DND-41 (cell line): ENCODE measurements around the gene ZC3H12C.

Source experiments
- ATAC-seq: fragments of 200-7000 bp; cut with Tn5 transposase; 3 replicates; pipeline ENCODE4 v1.9.1; 2021; ENCODE audit warnings: low read depth; ENCODE audit not compliant: insufficient read depth
- DNase-seq: peaks from one replicate; pipeline ENCODE4 v3.0.0-alpha.2; 2020
- H2AFZ ChIP-seq: 2 replicates; pipeline ENCODE4 v1.6.0; 2012; ENCODE audit warnings: low read depth, low read length
- H3K27ac ChIP-seq: 2 replicates; pipeline ENCODE4 v1.5.1; 2012; ENCODE audit warnings: low read length, inconsistent platforms
- H3K27me3 ChIP-seq: fragments of 200-600 bp; sonication (generic); 2 replicates; pipeline ENCODE4 v1.6.0; 2012; ENCODE audit warnings: low read length, mild to moderate bottlenecking, inconsistent platforms; ENCODE audit not compliant: insufficient read depth, poor library complexity
- H3K36me3 ChIP-seq: 2 replicates; pipeline ENCODE4 v1.5.1; 2012; ENCODE audit warnings: low read length, inconsistent platforms; ENCODE audit not compliant: insufficient read depth
- H3K4me1 ChIP-seq: 2 replicates; pipeline ENCODE4 v1.5.1; 2012; ENCODE audit warnings: mild to moderate bottlenecking, low read length; ENCODE audit not compliant: insufficient read depth
- H3K4me2 ChIP-seq: 2 replicates; pipeline ENCODE4 v1.6.0; 2012; ENCODE audit warnings: mild to moderate bottlenecking, moderate library complexity, low read length, inconsistent platforms; ENCODE audit not compliant: insufficient read depth
- H3K4me3 ChIP-seq, 2 experiments: fragments of 200-600 bp in 1 of 2; shearing (Covaris generic) in 1 of 2; 2 replicates each; pipeline ENCODE4 v1.5.1; 2012 to 2016; ENCODE audit warnings: inconsistent platforms in 2 of 2, low read length in 2 of 2, mild to moderate bottlenecking in 2 of 2, low read depth in 1 of 2, moderate library complexity in 1 of 2
- H3K79me2 ChIP-seq: 2 replicates; pipeline ENCODE4 v1.6.0; 2012; ENCODE audit warnings: low read length, inconsistent platforms; ENCODE audit not compliant: insufficient read depth
- H3K9ac ChIP-seq: 2 replicates; pipeline ENCODE4 v1.6.0; 2012; ENCODE audit warnings: low read depth, mild to moderate bottlenecking, inconsistent platforms, low read length, moderate library complexity
- H3K9me3 ChIP-seq: 2 replicates; pipeline ENCODE4 v1.5.1; 2012; ENCODE audit warnings: low read length, moderate library complexity, mild to moderate bottlenecking, inconsistent platforms; ENCODE audit not compliant: insufficient read depth, severe bottlenecking
- H4K20me1 ChIP-seq: 2 replicates; pipeline ENCODE4 v1.6.0; 2012; ENCODE audit warnings: low read length; ENCODE audit not compliant: insufficient read depth
- EZH2 ChIP-seq: IDR thresholded peaks from 3 replicates; pipeline ENCODE4 v1.6.1; 2012; ENCODE audit warnings: borderline replicate concordance, low read depth, mild to moderate bottlenecking, moderate library complexity, low read length, inconsistent platforms; ENCODE audit not compliant: severe bottlenecking
- TF ChIP-seq, protein P1 (sequence below): IDR thresholded peaks from 2 replicates; pipeline ENCODE4 v1.5.1; 2012; ENCODE audit warnings: borderline replicate concordance, low read length, moderate library complexity, mild to moderate bottlenecking; ENCODE audit not compliant: poor library complexity, severe bottlenecking; ENCODE audit errors: extremely low read depth

Gene ZC3H12C

DNA sequence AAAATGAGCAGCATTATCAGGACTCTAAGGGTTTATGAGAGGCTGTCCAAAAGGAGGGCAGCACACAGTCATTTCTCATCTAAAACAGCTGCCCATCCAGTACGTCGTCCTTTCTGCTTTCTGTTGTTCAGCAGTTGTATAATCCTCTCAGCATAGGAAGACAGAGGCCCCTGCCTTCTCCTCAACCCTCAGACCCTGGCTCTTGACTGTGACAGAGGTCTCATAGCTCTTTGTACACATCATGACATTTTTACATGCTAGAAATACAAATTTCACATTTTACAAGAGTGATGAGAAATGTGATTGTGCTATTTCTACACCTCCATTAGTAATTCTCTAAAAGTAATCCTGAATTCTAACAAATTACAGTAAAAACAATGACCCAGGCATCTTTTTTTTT lies 36.2 kb upstream of the ZC3H12C start:
- Histone ChIP-seq H3K4me2 (no peak overlapping the region), H3K36me3 (no peaks in the 10 kb centered on the region), H3K9ac (no peak overlapping the region), H3K27me3 (no peaks in the 10 kb centered on the region), H2AFZ (no peak overlapping the region), H3K79me2 (no peaks in the 10 kb centered on the region), H3K4me3 (no peak overlapping the region), H4K20me1 (no peaks in the 10 kb centered on the region), H3K27ac (no peak overlapping the region), H3K4me1 (no peaks in the 10 kb centered on the region), H3K9me3 (no peaks in the 10 kb centered on the region)
- TF ChIP-seq, protein P1, sequence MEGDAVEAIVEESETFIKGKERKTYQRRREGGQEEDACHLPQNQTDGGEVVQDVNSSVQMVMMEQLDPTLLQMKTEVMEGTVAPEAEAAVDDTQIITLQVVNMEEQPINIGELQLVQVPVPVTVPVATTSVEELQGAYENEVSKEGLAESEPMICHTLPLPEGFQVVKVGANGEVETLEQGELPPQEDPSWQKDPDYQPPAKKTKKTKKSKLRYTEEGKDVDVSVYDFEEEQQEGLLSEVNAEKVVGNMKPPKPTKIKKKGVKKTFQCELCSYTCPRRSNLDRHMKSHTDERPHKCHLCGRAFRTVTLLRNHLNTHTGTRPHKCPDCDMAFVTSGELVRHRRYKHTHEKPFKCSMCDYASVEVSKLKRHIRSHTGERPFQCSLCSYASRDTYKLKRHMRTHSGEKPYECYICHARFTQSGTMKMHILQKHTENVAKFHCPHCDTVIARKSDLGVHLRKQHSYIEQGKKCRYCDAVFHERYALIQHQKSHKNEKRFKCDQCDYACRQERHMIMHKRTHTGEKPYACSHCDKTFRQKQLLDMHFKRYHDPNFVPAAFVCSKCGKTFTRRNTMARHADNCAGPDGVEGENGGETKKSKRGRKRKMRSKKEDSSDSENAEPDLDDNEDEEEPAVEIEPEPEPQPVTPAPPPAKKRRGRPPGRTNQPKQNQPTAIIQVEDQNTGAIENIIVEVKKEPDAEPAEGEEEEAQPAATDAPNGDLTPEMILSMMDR, result no peak
- TF ChIP-seq EZH2, result no peak
- no peak for DNase-seq
- ATAC-seq, result no peak

DNA sequence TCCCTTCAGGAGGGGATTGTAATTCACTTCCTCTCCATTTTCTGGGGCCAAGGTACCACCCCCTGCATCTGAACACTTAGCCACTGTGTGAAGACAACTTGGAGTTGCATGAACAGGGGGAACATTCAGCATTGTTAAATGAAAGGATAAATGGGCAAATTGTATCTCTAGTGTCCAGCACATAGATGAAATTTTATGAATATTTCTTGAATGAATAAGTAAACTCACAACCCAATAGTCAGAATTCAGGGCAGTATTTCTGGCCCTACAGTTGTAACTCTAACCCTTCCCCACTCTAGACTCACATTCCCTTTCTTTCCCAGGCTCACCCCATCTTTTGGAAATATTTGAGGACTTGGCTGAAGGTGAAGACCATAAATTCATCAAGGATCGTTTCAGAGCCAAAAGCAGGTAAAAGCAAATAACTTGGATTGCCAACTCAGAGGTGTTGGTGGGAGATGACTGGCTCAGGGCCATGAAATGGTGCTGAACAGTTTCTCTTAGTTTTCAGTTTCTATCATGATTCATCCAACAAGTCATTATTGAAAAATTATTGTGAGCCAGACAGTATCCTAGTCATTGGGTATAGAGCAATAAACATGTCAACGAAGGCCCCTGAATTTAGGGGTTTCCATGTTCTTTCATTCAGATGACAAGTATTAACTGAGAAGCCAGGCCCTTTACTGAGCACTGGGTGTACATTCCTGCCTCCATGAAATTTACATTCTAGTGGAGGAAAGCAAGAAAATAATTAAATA lies 33.3 kb upstream of the ZC3H12C start:
- H3K9me3 ChIP-seq, result no peaks in the 10 kb centered on the region
- H3K4me3 ChIP-seq, result no peak overlapping the region
- H3K9ac ChIP-seq, result no peak overlapping the region
- no peaks in the 10 kb centered on the region for H3K27me3 ChIP-seq
- ATAC-seq (no peak), DNase-seq (no peak)
- H3K4me1 ChIP-seq, result no peaks in the 10 kb centered on the region
- no peaks in the 10 kb centered on the region for H3K79me2 ChIP-seq
- H3K27ac ChIP-seq, result no peak overlapping the region
- no peaks in the 10 kb centered on the region for H4K20me1 ChIP-seq
- H2AFZ ChIP-seq, result no peak overlapping the region
- H3K36me3 ChIP-seq, result no peaks in the 10 kb centered on the region
- TF ChIP-seq EZH2, result no peak
- TF ChIP-seq, protein P1, result no peak
- no peak overlapping the region for H3K4me2 ChIP-seq

DNA sequence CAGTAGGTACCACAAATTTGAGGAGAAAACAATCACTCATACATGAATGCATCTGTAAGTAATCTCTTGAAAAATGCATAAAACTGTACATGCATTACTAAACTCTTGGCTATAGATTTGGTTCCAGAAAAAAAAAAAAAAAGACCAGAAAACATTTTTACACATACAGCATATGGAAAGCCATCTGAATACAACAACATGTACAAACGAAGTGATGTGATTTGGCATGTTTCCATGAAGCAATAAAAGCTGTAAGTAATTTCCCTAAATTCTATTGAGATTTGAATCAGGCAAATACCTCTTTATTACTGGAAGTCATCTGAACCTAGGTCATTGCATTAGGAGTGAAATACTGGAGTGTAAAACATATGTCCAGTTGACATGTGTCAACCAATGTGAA lies 31.9 kb upstream of the ZC3H12C start:
- ATAC-seq, result no peak
- H3K36me3 ChIP-seq, result no peaks in the 10 kb centered on the region

More for the DNA sequence above, 31.9 kb upstream of the ZC3H12C start:
- Histone ChIP-seq H3K9me3 (no peaks in the 10 kb centered on the region), H4K20me1 (no peaks in the 10 kb centered on the region), H3K4me3 (no peak overlapping the region), H3K4me2 (no peak overlapping the region), H3K4me1 (no peaks in the 10 kb centered on the region), H2AFZ (no peak overlapping the region), H3K27me3 (no peaks in the 10 kb centered on the region), H3K27ac (no peak overlapping the region), H3K9ac (no peak overlapping the region), H3K79me2 (no peaks in the 10 kb centered on the region)
- DNase-seq, result no peak
- TF ChIP-seq EZH2, result no peak
- TF ChIP-seq, protein P1, result no peak
